Activated T-helper 1 cell treated with anti-CD3 and anti-CD28 coated beads, Interleukin-12 subunit alpha, Interleukin-12 subunit beta, Interleukin-2, Interleukin-4 antibody, amounts not matched to agents 30 ng/mL and 10 ng/mL and 1 ng/mL, durations not matched to agents 14 hours and 24 hours and 36 hours (primary cell): ENCODE measurements around the gene ZNF563. TPM values are rescaled to one million over a fixed set of nuclear protein-coding genes. Genes with fewer than 3 reads are reported as not detected.
"Not testable (repeated sequence)": the region's sequence is repeated elsewhere in the genome, so short reads cannot be mapped to it uniquely, and the experiment has no call there.

Experiments used
- DNase-seq: peaks from one replicate; pipeline ENCODE4 v3.0.0; 2021; ENCODE audit warnings: low spot score
- H3K27ac Mint-ChIP-seq: one replicate; pipeline ENCODE4 v1.8.0; 2021; ENCODE audit warnings: mild to moderate bottlenecking, mixed read lengths
- H3K27me3 Mint-ChIP-seq: one replicate; pipeline ENCODE4 v1.8.0; 2022; ENCODE audit warnings: mild to moderate bottlenecking, moderate library complexity, mixed read lengths; ENCODE audit not compliant: insufficient read depth
- H3K36me3 Mint-ChIP-seq: one replicate; pipeline ENCODE4 v1.8.0; 2021; ENCODE audit warnings: low read depth, mixed read lengths
- H3K4me1 Mint-ChIP-seq: one replicate; pipeline ENCODE4 v1.8.0; 2021; ENCODE audit warnings: low read depth, mixed read lengths
- H3K4me3 Mint-ChIP-seq: one replicate; pipeline ENCODE4 v1.8.0; 2021; ENCODE audit warnings: mild to moderate bottlenecking, moderate library complexity, mixed read lengths
- H3K9me3 Mint-ChIP-seq: one replicate; pipeline ENCODE4 v1.8.0; 2021; ENCODE audit warnings: mixed read lengths
- intact Hi-C: fragments of 100-400 bp; cut with micrococcal nuclease; formaldehyde crosslinking; loops from one replicate; pipeline ENCODE4 v1.15.1; 2024
- total RNA-seq: library from RNA; stranded (reverse); gene quantifications from 2 replicates; pipeline ENCODE4 v1.2.3, GENCODE V29; 2022

The ZNF563 gene
- 1.4 and 2.5 TPM in 2 replicates for total RNA-seq

- Mint-ChIP-seq H3K27me3 (no peaks in the 10 kb centered on the region), H3K9me3 (peaks cover 15% of the 10 kb centered on the region), H3K36me3 (no peaks in the 10 kb centered on the region), H3K4me3 (peak within 1 kb of the TSS; percentile 96), H3K4me1 (peaks cover 38% of the 10 kb centered on the region), H3K27ac (peak within 1 kb of the TSS; percentile 96)
- DNase-seq, result peak; percentile 96
- intact Hi-C loops, result loop anchor here (1.0 to 5.0 kb wide), 11 partner anchors 32 to 409 kb away; partner anchors contain the start of genes ZNF20, ZNF44, ZNF442 and ZNF443
Measured at GRCh38 chr19:12333162-12334159, at the start of gene ZNF563. Gene ZNF563 (minus strand): TSS chr19:12333633. CDS start chr19:12333482, 151 bp downstream.

DNA sequence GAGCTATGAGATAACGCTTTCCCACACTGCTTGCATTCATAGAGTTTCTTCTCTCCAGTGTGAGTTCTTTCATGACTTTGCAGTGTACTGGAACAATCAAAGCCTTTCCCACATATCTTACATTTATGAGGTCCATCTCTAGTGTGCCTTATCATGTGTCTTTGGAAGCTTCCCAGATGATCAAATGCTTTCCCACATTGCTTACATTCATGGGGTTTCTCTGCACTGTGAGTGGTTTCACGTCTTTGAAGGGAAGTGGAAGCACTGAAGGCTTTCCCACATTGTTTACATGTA, 47.0 kb upstream of the ZNF563 start:
- H3K9me3 Mint-ChIP-seq, result peaks cover 64% of the 10 kb centered on the region
- no peaks in the 10 kb centered on the region for H3K27me3 Mint-ChIP-seq
- no peak for DNase-seq
- peaks cover 5% of the 10 kb centered on the region for H3K36me3 Mint-ChIP-seq
- no peak overlapping the region for H3K27ac Mint-ChIP-seq
- intact Hi-C loops, result no loop called here
- no peak overlapping the region for H3K4me3 Mint-ChIP-seq
- no peaks in the 10 kb centered on the region for H3K4me1 Mint-ChIP-seq

DNA sequence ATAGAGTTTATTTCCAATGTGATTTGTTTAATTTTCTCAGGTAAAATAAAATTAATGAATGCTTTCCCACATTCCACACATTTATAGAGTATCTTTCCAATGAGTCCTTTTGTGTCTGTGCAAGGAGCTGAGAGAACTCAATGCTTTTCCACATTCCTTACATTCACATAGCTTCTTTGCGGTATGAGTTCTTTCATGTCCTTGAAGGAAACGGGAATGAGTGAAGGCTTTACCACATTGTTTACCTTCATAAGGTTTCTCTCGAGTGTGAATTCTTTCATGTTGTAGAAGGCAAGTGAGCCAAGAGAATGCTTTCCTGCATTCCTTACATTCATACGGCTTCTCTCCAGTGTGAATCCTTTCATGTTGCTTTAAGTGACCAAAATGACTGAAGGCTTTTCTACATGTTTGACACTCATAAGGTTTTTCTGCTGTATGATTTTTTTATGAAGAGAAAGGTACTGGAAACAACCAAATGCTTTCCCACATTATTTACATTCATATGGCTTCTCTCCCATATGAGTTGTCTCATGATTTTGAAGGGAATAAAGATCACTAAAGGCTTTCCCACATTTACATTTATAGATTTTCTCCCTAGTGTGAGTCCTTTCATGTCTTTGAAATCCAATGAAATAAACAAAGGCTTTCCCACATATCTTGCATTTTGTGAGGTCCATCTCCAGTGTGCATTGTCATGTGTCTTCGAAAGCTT, 46.5 kb upstream of the ZNF563 start:
- H3K9me3 Mint-ChIP-seq, result peaks cover 63% of the 10 kb centered on the region
- H3K4me3 Mint-ChIP-seq, result no peak overlapping the region
- DNase-seq, result no peak
- H3K27ac Mint-ChIP-seq, result no peak overlapping the region
- peaks cover 5% of the 10 kb centered on the region for H3K36me3 Mint-ChIP-seq
- no peaks in the 10 kb centered on the region for H3K4me1 Mint-ChIP-seq
- no peaks in the 10 kb centered on the region for H3K27me3 Mint-ChIP-seq
- intact Hi-C loops, result no loop called here

- H3K4me1 Mint-ChIP-seq, result no peaks in the 10 kb centered on the region
- no peaks in the 10 kb centered on the region for H3K27me3 Mint-ChIP-seq
Measured at GRCh38 chr19:12374026-12374425, 40.6 kb upstream of the ZNF563 start.

DNA sequence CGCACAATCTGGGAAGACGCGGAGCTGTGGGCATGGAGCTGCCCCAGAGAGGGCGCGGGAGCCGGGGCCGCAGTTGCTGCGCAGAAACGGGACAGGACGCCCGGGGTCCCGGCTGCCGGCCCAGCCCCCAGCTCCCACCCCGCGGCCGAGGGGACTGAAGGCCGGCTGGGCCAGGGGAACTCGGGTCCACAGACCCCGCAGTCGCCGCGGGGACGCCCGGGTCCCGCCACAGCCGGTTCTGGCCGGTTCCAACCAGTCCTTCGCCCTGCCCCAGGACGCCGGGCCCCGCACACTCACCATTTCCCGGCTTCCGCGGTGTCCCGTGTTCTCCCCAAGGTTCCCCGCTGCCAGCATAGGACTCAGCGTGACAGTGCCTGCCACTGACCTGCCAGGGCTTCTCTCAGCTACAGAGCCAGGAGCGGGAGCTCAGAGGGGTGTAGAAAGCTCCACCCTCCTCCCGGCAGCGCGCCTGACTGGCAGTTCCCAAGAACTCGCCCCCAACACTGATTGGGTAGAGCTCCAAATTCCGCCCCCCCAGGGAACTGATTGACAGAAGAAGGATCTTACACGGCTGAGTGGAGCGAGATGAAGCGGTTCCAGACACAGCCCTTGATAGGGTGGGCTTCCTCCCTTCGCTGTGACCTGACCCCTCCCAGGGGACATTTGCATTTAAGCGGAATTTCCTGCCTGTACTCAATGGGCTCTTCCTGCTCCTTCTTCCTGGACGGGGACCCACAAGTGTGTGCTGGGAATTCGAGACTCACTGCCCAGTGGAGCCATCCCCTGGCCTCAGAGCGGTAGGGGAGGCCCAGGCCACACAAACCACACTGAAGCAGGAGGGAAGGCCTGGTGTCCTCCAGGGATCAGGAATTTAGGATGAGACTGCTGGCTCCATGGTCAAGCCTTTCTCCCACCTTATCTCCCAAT, 32.1 kb upstream of the ZNF563 start, which contains the start of gene ZNF442:
Gene ZNF442 (minus strand): TSS at position 448 of the 927 bp plus-strand sequence. CDS start 2,052 bp downstream, outside the sequence.
- H3K4me3 Mint-ChIP-seq, result peak within 1 kb of the TSS; percentile 91
- peak; percentile 58 for DNase-seq
- H3K27ac Mint-ChIP-seq, result peak within 1 kb of the TSS; percentile 67
- peaks cover 17% of the 10 kb centered on the region for H3K9me3 Mint-ChIP-seq
- intact Hi-C loops, result loop anchor here (1.0 kb wide), 5 partner anchors 32 to 119 kb away; partner anchors contain the start of genes ZNF44, ZNF443, ZNF563 and ZNF709
- peaks cover 10% of the 10 kb centered on the region for H3K4me1 Mint-ChIP-seq
- H3K27me3 Mint-ChIP-seq, result peaks cover 2% of the 10 kb centered on the region
- H3K36me3 Mint-ChIP-seq, result peaks cover 3% of the 10 kb centered on the region

More at GRCh38 chr19:12374026-12374425, 40.6 kb upstream of the ZNF563 start:
- Mint-ChIP-seq H3K4me3 (no peak overlapping the region), H3K9me3 (peaks cover 48% of the 10 kb centered on the region), H3K36me3 (no peaks in the 10 kb centered on the region), H3K27ac (no peak overlapping the region)
- intact Hi-C loops, result no loop called here
- no peak for DNase-seq

DNA sequence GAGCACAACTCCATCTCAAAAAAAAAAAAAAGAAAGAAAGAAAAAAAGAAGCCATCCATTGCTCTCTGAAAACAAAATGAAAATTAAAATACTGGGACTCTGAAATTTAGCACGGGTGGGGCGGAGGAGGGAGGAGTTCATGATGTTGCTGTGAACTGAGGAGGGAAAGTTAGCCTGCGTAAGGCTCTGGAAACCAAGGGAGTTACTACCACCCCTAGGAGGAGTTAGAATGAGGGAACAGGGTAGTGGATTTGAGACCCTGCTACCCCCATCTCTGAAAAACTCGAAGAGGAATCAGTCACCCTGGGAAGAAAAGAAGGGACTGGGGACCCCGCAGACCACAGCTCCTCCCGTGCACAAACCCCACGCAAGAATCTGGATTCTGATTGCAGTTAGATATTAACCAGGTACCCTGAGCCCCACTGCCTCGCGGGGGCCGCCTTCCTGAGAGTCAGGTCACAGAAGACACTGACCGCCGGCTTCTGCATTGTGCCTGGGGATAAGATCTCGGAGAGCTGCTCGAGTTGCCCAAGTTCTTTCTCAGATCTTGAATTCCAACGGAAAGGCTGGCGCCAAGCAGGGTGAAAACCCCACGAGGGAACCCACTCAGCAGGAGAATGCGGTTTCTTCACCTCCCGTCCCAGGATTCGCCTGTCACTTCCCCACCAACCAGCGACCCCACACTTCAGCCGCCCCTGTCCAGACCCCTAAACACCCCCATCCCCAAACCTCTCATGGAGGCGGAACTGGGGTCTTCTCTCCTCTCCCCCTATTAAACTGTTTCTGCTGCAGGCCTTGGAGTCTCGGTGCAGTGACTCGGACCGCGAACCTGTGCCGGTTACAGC, 31.2 kb upstream of the ZNF563 start:
- intact Hi-C loops, result loop anchor here (1.0 kb wide), 5 partner anchors 31 to 120 kb away; partner anchors contain the start of genes ZNF44, ZNF443, ZNF563 and ZNF709
- peaks cover 10% of the 10 kb centered on the region for H3K4me1 Mint-ChIP-seq
- H3K27ac Mint-ChIP-seq, result no peak overlapping the region
- peaks cover 3% of the 10 kb centered on the region for H3K36me3 Mint-ChIP-seq
- peaks cover 2% of the 10 kb centered on the region for H3K27me3 Mint-ChIP-seq
- DNase-seq, result no peak
- peak overlapping the region; percentile 91 for H3K4me3 Mint-ChIP-seq
- peaks cover 23% of the 10 kb centered on the region for H3K9me3 Mint-ChIP-seq

DNA sequence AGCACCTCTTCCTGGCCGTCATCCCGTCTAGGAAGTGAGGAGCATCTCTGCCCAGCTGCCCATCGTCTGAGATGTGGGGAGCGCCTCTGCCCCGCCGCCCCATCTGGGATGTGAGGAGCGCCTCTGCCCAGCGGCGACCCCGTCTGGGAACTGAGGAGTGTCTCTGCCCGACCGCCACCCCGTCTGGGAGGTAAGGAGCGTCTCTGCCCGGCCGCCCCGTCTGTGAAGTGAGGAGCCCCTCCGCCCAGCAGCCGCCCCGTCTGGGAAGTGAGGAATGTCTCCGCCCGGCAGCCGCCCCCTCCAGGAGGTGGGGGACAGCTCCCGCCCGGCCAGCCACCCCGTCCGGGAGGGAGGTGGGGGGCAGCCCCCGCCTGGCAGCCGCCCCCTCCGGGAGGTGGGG, 28.8 kb upstream of the ZNF563 start:
- H3K4me3 Mint-ChIP-seq, H3K27ac Mint-ChIP-seq, H3K36me3 Mint-ChIP-seq, DNase-seq, H3K4me1 Mint-ChIP-seq, intact Hi-C loops, H3K27me3 Mint-ChIP-seq: not testable (repeated sequence)
- H3K9me3 Mint-ChIP-seq, result peaks cover 25% of the 10 kb centered on the region

GRCh38 chr19:12353375-12353774, 19.9 kb upstream of the ZNF563 start:
- no peak for DNase-seq
- intact Hi-C loops, result no loop called here
- H3K4me1 Mint-ChIP-seq, result no peaks in the 10 kb centered on the region
- H3K27ac Mint-ChIP-seq, result no peak overlapping the region
- no peaks in the 10 kb centered on the region for H3K27me3 Mint-ChIP-seq
- H3K4me3 Mint-ChIP-seq, result no peak overlapping the region
- H3K36me3 Mint-ChIP-seq, result peaks cover 18% of the 10 kb centered on the region
- H3K9me3 Mint-ChIP-seq, result peaks cover 65% of the 10 kb centered on the region

GRCh38 chr19:12350890-12351197, 17.4 kb upstream of the ZNF563 start:
- no peak for DNase-seq
- Mint-ChIP-seq H3K27ac (no peak overlapping the region), H3K27me3 (no peaks in the 10 kb centered on the region), H3K4me3 (no peak overlapping the region), H3K36me3 (peaks cover 17% of the 10 kb centered on the region), H3K4me1 (no peaks in the 10 kb centered on the region), H3K9me3 (peaks cover 66% of the 10 kb centered on the region)
- intact Hi-C loops, result no loop called here

DNA sequence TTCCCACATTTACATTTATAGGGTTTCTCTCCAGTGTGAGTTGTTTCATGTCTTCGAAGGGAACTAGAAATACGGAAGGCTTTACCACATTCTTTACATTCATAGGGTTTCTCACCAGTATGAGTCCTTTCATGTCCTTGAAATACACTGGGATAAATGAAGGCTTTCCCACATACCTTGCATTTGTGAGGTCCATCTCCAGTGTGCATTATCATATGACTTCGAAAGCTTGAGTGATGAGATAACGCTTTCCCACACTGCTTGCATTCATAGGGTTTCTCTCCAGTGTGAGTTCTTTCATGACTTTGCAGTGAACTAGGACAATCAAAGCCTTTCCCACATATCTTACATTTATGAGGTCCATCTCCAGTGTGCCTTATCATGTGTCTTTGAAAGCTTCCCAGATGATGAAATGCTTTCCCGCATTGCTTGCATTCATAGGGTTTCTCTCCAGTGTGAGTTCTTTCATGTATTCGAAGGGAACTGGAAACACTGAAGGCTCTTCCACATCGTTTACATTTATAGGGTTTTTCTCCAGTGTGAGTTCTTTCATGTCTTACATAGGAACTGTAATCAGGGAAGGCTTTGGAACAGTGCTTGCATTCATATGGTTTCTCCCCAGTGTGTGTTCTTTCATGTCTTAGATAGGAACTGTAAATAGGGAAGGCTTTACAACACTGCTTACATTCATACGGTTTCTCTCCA, 16.9 kb upstream of the ZNF563 start:
- intact Hi-C loops, result no loop called here
- H3K4me1 Mint-ChIP-seq, result no peaks in the 10 kb centered on the region
- H3K4me3 Mint-ChIP-seq, result no peak overlapping the region
- H3K36me3 Mint-ChIP-seq, result peaks cover 17% of the 10 kb centered on the region
- no peaks in the 10 kb centered on the region for H3K27me3 Mint-ChIP-seq
- no peak for DNase-seq
- peaks cover 69% of the 10 kb centered on the region for H3K9me3 Mint-ChIP-seq
- H3K27ac Mint-ChIP-seq, result no peak overlapping the region

- intact Hi-C loops, result loop anchor here (2.0 kb wide), 1 partner anchor 144 kb away; no protein-coding TSS in a partner anchor
- Mint-ChIP-seq H3K4me3 (no peak overlapping the region), H3K27ac (no peak overlapping the region), H3K36me3 (peaks cover 12% of the 10 kb centered on the region), H3K9me3 (peaks cover 59% of the 10 kb centered on the region), H3K27me3 (no peaks in the 10 kb centered on the region), H3K4me1 (no peaks in the 10 kb centered on the region)
- DNase-seq, result no peak
Measured at GRCh38 chr19:12346896-12347295, 13.5 kb upstream of the ZNF563 start.
